NAMALWA (cell line): ENCODE results near the gene SMIM34.

Experiments
- DNase-seq: peaks from one replicate; pipeline ENCODE4 v3.0.0-alpha.2; 2015; ENCODE audit warnings: low spot score

Gene SMIM34

GRCh38 chr21:34372321-34372720, 51.4 kb downstream of the SMIM34 start:
- no peak for DNase-seq

- no peak for DNase-seq
These were observed 54.0 kb downstream of the SMIM34 start for GRCh38 chr21:34369741-34370140.
